ENCODE data around the gene BRPF1. TPM values are rescaled to one million over a fixed set of nuclear protein-coding genes. Genes with fewer than 3 reads are reported as not detected.

Gene BRPF1
- total RNA-seq, 1 experiment from 2014 or later: 20.4 TPM

DNA sequence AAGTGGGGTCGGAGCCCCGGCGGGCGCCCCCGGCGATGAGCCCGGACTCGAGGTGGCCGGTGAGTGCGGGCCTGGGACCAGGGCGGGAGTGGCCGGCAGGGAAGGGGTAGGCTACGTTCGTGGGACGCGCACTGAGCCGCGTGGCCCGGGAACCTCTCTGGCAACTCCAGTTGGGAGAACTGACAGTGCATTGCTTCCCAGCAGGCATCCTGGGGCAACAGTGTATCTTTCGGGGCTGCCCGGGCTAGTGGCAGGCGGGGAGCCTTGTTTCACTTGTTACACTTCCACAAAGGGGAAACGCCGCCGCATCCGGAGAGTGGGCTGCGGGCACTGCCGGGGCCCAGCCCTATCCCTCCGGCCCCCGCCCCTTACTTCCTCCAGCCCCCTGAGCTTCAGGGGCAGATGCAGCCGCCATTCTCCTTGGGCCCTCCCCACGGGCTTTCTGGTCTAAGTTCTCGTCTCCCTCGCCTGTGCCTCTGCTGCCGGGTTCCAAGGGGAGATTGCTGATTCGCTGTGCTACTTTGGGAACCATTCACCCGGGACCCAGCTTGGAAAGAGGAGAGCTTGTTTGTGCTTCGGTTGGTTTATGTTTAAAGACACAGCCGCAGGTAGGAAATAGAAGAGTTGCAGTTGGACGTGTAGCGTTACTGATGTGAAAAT is 675 bp downstream of the BRPF1 start:
- CTCF ChIA-PET: no interaction called here
- no TSS peak for BruUV-seq (replicated peaks)
- Mint-ChIP-seq H3K9me3 (ENCODE audit: low read depth, unreplicated experiment) (no peaks in the 10 kb centered on the region), H3K4me3 (ENCODE audit: low read depth, unreplicated experiment) (peak overlapping the region; percentile 87), H3K27ac (ENCODE audit: unreplicated experiment) (peak overlapping the region; percentile 82), H3K36me3 (ENCODE audit: insufficient read depth, unreplicated experiment) (peaks cover 55% of the 10 kb centered on the region), H3K4me1 (ENCODE audit: low read depth, unreplicated experiment) (peaks cover 22% of the 10 kb centered on the region), H3K27me3 (ENCODE audit: unreplicated experiment) (peaks cover 26% of the 10 kb centered on the region)
- intact Hi-C loops (cut with micrococcal nuclease; ENCODE audit: unreplicated experiment): no loop called here
- DNase-seq: peak; percentile 12
- TF ChIP-seq, protein P1, sequence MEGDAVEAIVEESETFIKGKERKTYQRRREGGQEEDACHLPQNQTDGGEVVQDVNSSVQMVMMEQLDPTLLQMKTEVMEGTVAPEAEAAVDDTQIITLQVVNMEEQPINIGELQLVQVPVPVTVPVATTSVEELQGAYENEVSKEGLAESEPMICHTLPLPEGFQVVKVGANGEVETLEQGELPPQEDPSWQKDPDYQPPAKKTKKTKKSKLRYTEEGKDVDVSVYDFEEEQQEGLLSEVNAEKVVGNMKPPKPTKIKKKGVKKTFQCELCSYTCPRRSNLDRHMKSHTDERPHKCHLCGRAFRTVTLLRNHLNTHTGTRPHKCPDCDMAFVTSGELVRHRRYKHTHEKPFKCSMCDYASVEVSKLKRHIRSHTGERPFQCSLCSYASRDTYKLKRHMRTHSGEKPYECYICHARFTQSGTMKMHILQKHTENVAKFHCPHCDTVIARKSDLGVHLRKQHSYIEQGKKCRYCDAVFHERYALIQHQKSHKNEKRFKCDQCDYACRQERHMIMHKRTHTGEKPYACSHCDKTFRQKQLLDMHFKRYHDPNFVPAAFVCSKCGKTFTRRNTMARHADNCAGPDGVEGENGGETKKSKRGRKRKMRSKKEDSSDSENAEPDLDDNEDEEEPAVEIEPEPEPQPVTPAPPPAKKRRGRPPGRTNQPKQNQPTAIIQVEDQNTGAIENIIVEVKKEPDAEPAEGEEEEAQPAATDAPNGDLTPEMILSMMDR (IDR thresholded peaks at IDR 0.05; ENCODE audit: unreplicated experiment): no peak

- Mint-ChIP-seq H3K36me3 (ENCODE audit: insufficient read depth, unreplicated experiment) (peaks cover 55% of the 10 kb centered on the region), H3K9me3 (ENCODE audit: low read depth, unreplicated experiment) (no peaks in the 10 kb centered on the region), H3K4me1 (ENCODE audit: low read depth, unreplicated experiment) (peaks cover 19% of the 10 kb centered on the region), H3K27me3 (ENCODE audit: unreplicated experiment) (peaks cover 20% of the 10 kb centered on the region), H3K27ac (ENCODE audit: unreplicated experiment) (peak overlapping the region; percentile 82), H3K4me3 (ENCODE audit: low read depth, unreplicated experiment) (peak overlapping the region; percentile 87)
- TF ChIP-seq, protein P1 (IDR thresholded peaks at IDR 0.05; ENCODE audit: unreplicated experiment): no peak
- intact Hi-C loops (cut with micrococcal nuclease; ENCODE audit: unreplicated experiment): no loop called here
- CTCF ChIA-PET: no interaction called here
- no peak for DNase-seq
- BruUV-seq (replicated peaks): TSS peak; percentile 45
Measured at GRCh38 chr3:9732740-9733115, 1.2 kb downstream of the BRPF1 start.

DNA sequence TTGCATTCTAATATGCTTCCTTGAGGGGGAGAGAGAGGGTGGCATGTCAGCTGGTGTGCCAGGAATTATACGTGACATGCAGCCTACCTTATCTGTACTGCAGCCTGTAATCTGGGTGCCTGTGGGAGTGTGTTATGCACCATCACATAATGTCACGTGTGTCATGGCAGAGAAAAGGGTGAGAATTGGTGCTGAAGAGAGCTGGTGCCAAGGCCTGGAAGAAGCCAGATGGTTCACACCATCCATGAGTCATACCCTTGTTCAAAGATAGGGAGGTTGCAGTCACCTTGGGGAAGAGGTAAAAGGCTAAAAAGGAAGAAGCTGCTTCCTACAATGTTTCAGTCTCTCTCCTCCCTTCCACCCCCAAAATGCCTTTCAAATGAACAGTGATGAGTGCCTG is 5.3 kb downstream of the BRPF1 start:
- H3K4me3 Mint-ChIP-seq (ENCODE audit: low read depth, unreplicated experiment): no peak overlapping the region
- no peaks in the 10 kb centered on the region for H3K9me3 Mint-ChIP-seq (ENCODE audit: low read depth, unreplicated experiment)
- CTCF ChIA-PET: interaction anchor here (0.5 kb wide), 1 partner anchor 66 kb away, joined by 4 read pairs; no protein-coding TSS in a partner anchor
- no peaks in the 10 kb centered on the region for H3K27me3 Mint-ChIP-seq (ENCODE audit: unreplicated experiment)
- no peak for DNase-seq
- TF ChIP-seq, protein P1 (IDR thresholded peaks at IDR 0.05; ENCODE audit: unreplicated experiment): no peak
- no peak overlapping the region for H3K27ac Mint-ChIP-seq (ENCODE audit: unreplicated experiment)
- BruUV-seq (replicated peaks): no TSS peak
- H3K4me1 Mint-ChIP-seq (ENCODE audit: low read depth, unreplicated experiment): peaks cover 19% of the 10 kb centered on the region
- intact Hi-C loops (cut with micrococcal nuclease; ENCODE audit: unreplicated experiment): no loop called here
- peaks cover 42% of the 10 kb centered on the region for H3K36me3 Mint-ChIP-seq (ENCODE audit: insufficient read depth, unreplicated experiment)

DNA sequence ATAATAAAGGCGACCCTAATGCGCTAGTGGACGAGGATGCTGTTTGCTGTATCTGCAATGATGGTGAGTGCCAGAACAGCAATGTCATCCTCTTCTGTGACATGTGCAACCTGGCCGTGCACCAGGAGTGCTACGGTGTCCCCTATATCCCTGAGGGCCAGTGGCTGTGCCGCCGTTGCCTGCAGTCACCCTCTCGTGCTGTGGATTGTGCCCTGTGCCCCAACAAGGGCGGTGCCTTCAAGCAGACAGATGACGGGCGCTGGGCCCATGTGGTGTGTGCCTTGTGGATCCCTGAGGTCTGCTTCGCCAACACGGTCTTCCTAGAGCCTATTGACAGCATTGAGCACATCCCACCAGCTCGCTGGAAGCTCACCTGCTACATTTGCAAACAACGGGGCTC is 7.6 kb downstream of the BRPF1 start:
- Mint-ChIP-seq H3K4me1 (ENCODE audit: low read depth, unreplicated experiment) (no peaks in the 10 kb centered on the region), H3K4me3 (ENCODE audit: low read depth, unreplicated experiment) (no peak overlapping the region), H3K27ac (ENCODE audit: unreplicated experiment) (no peak overlapping the region), H3K36me3 (ENCODE audit: insufficient read depth, unreplicated experiment) (peaks cover 24% of the 10 kb centered on the region), H3K27me3 (ENCODE audit: unreplicated experiment) (no peaks in the 10 kb centered on the region), H3K9me3 (ENCODE audit: low read depth, unreplicated experiment) (no peaks in the 10 kb centered on the region)
- intact Hi-C loops (cut with micrococcal nuclease; ENCODE audit: unreplicated experiment): no loop called here
- DNase-seq: no peak
- TF ChIP-seq, protein P1 (IDR thresholded peaks at IDR 0.05; ENCODE audit: unreplicated experiment): no peak
- CTCF ChIA-PET: no interaction called here
- no TSS peak for BruUV-seq (replicated peaks)

Measured in Calu3 (cell line).